Adrenal gland (tissue), 12 donors: ENCODE measurements around the gene GIMAP7. TPM values are rescaled to one million over a fixed set of nuclear protein-coding genes. Genes with fewer than 3 reads are reported as not detected.

Experiments
- DNase-seq, 7 donors: peaks; one replicate each; pipeline ENCODE4 v3.0.0-alpha.2; 2019 to 2020
- H3K27ac ChIP-seq, 5 donors: fragments of 200-600 bp; sonication (generic) in 4 of 5; 1 replicate in 3 of 5; 2 replicates in 2 of 5; pipeline versions ENCODE4 v1.5.1 to v1.8.0; 2016 to 2020; ENCODE audit warnings: mild to moderate bottlenecking in 1 of 5
- H3K27me3 ChIP-seq: fragments of 200-600 bp; 2 replicates; pipeline ENCODE4 v1.8.0; 2021
- H3K36me3 ChIP-seq, 2 donors: fragments of 200-600 bp; replicated peaks in 1 of 2; 1 replicate in 1 of 2; 2 replicates in 1 of 2; pipeline versions ENCODE4 v1.5.1 to v1.8.0; 2018 to 2022
- H3K4me1 ChIP-seq, 2 donors: fragments of 200-600 bp; replicated peaks in 1 of 2; 1 replicate in 1 of 2; 2 replicates in 1 of 2; pipeline versions ENCODE4 v1.5.1 to v1.8.0; 2018 to 2021
- H3K4me3 ChIP-seq, 4 donors: fragments of 200-600 bp; sonication (generic) in 3 of 4; one replicate each; pipeline ENCODE4 v1.5.1; 2016 to 2018
- H3K9me3 ChIP-seq, 3 donors: fragments of 200-600 bp; sonication (generic) in 1 of 3; replicated peaks in 1 of 3; 1 replicate in 2 of 3; 2 replicates in 1 of 3; pipeline versions ENCODE4 v1.5.1 to v1.8.0; 2016 to 2021
- CTCF ChIP-seq, 6 experiments: fragments of 450-650 bp in 4 of 6; fragments of 200-600 bp in 2 of 6; sonication (generic) in 1 of 6; IDR thresholded peaks; 1 replicate in 5 of 6; 2 replicates in 1 of 6; pipeline versions ENCODE4 v1.5.1 to v1.8.0; 2016 to 2021; ENCODE audit warnings: antibody characterized with exemption in 6 of 6, mild to moderate bottlenecking in 2 of 6, moderate library complexity in 1 of 6
- POLR2A ChIP-seq, 2 donors: fragments of 450-650 bp; IDR thresholded peaks; one replicate each; pipeline ENCODE4 v1.6.1; 2017; ENCODE audit warnings: antibody characterized with exemption in 2 of 2, mild to moderate bottlenecking in 2 of 2, moderate library complexity in 1 of 2
- WGBS, 4 donors: extraction: QIAGEN DNeasy Blood & Tissue Kit in 2 of 4; methylation state at CpG; one replicate each; pipeline versions ENCODE4 v1.1.5 to v1.1.7; 2013 to 2017; 5-methylcytosine and 5-hydroxymethylcytosine counted together
- intact Hi-C, 2 donors: fragments of 100-400 bp; cut with DNase I; formaldehyde crosslinking; loops; one replicate each; pipeline versions ENCODE4 v1.14.1 to v1.15.0; 2022 to 2023
- polyA plus RNA-seq, 3 donors: library from polyadenylated mRNA; stranded (reverse); fragments of 200-250 nt in 2 of 3; fragments of 350-450 nt in 1 of 3; fragmentation: Illumina TruSeq in 1 of 3; extraction: RNeasy Lipid Tissue Mini Kit (QIAGEN cat#74804) in 1 of 3; gene quantifications; one replicate each; pipeline ENCODE4 v1.2.3, GENCODE V29; 2013 to 2014
- total RNA-seq, 9 donors: library from RNA; depleted of rRNA in 4 of 9; stranded (reverse); fragments of >200 nt in 4 of 9; fragments of 120-200 nt in 1 of 9; fragmentation: NEBNext Ultra II Directional in 1 of 9; extraction: Animal tissue kit (Norgen Biotek cat#: 25700) in 1 of 9; gene quantifications; one replicate each; pipeline versions ENCODE4 v1.1.0 to v1.2.4, GENCODE V29; 2013 to 2023
- donor health status: healthy with polysubstance abuse.
- donor health status: Bipolar disorder and iron deficiency.
- donor health status: DM: yes; HTN: yes; CAD: no.
- donor health status: DM: no; HTN: no; CAD: no.
- donor health status: DM: no; HTN: no; CAD: no.
- donor health status: DM: yes; HTN: yes; CAD: no.

Gene GIMAP7
- total and polyA plus RNA-seq, 12 donors, result 4.2 to 39.3 (median 18.8) TPM

- H3K27ac ChIP-seq, result no peak overlapping the region
- intact Hi-C loops, result no loop called here
- DNase-seq, result no peak
- no peak overlapping the region for H3K4me3 ChIP-seq
- no peaks in the 10 kb centered on the region for H3K4me1 ChIP-seq
- H3K27me3 ChIP-seq, result no peaks in the 10 kb centered on the region
- no peaks in the 10 kb centered on the region for H3K9me3 ChIP-seq
- no peaks in the 10 kb centered on the region for H3K36me3 ChIP-seq
- TF ChIP-seq CTCF (IDR thresholded peaks at IDR 0.05), result no peak
- TF ChIP-seq POLR2A (IDR thresholded peaks at IDR 0.05), result no peak
Observed at GRCh38 chr7:150502519-150502918, 12.2 kb upstream of the GIMAP7 start.

- Histone ChIP-seq H3K4me1 (no peaks in the 10 kb centered on the region), H3K27me3 (no peaks in the 10 kb centered on the region), H3K9me3 (no peaks in the 10 kb centered on the region), H3K27ac (no peak overlapping the region), H3K4me3 (no peak overlapping the region), H3K36me3 (no peaks in the 10 kb centered on the region)
- DNase-seq, result no peak
- WGBS, 4 donors, result 76 to 90% (median 83%) methylated on average over 4 of the region's 4 CpGs
- no peak for TF ChIP-seq CTCF (IDR thresholded peaks at IDR 0.05)
- TF ChIP-seq POLR2A (IDR thresholded peaks at IDR 0.05), result no peak
- intact Hi-C loops, result no loop called here
Observed at GRCh38 chr7:150503155-150503554, 11.5 kb upstream of the GIMAP7 start.

- WGBS, 4 donors, result 57 to 72% (median 64%) methylated on average over 3 of the region's 3 CpGs
- Histone ChIP-seq H3K36me3 (no peaks in the 10 kb centered on the region), H3K4me3 (no peak overlapping the region), H3K27me3 (no peaks in the 10 kb centered on the region), H3K4me1 (no peaks in the 10 kb centered on the region), H3K9me3 (no peaks in the 10 kb centered on the region), H3K27ac (no peak overlapping the region)
- no peak for DNase-seq
- TF ChIP-seq POLR2A (IDR thresholded peaks at IDR 0.05) (no peak), CTCF (IDR thresholded peaks at IDR 0.05) (no peak)
- intact Hi-C loops, result no loop called here
Observed at GRCh38 chr7:150503581-150503980, 11.1 kb upstream of the GIMAP7 start.

GRCh38 chr7:150507947-150508602 is 6.6 kb upstream of the GIMAP7 start:
- WGBS, 4 donors, result 82 to 89% (median 83%) methylated on average over 4 of the region's 4 CpGs
- intact Hi-C loops, result no loop called here
- TF ChIP-seq CTCF (IDR thresholded peaks at IDR 0.05), result no peak
- TF ChIP-seq POLR2A (IDR thresholded peaks at IDR 0.05), result no peak
- no peak for DNase-seq
- Histone ChIP-seq H3K27ac (no peak overlapping the region), H3K4me1 (no peaks in the 10 kb centered on the region), H3K27me3 (no peaks in the 10 kb centered on the region), H3K9me3 (no peaks in the 10 kb centered on the region), H3K4me3 (no peak overlapping the region), H3K36me3 (no peaks in the 10 kb centered on the region)
